Calu3 (cell line): Measurements from ENCODE around the gene TEAD4. TPM values are rescaled to one million over a fixed set of nuclear protein-coding genes. Genes with fewer than 3 reads are reported as not detected.

Source experiments
- BruUV-seq: library from RNA; stranded (reverse); fragments of 400-500 nt; replicated peaks from 2 replicates; lab custom pipeline; 2021; lab: Mats Ljungman, UMichigan
- CTCF ChIA-PET: fragments of 300-600 bp; sonication (Branson Sonifier 250); formaldehyde crosslinking; loops from one replicate; lab custom pipeline; 2022; ENCODE audit warnings: antibody characterized with exemption; lab: Charles Lee
- DNase-seq: peaks from one replicate; pipeline ENCODE4 v3.0.0; 2022
- H3K27ac Mint-ChIP-seq: one replicate; pipeline ENCODE4 v1.8.0; 2022; ENCODE audit warnings: mixed read lengths; ENCODE audit not compliant: unreplicated experiment
- H3K27me3 Mint-ChIP-seq: one replicate; pipeline ENCODE4 v1.8.0; 2022; ENCODE audit warnings: mixed read lengths; ENCODE audit not compliant: unreplicated experiment
- H3K36me3 Mint-ChIP-seq: one replicate; pipeline ENCODE4 v1.8.0; 2022; ENCODE audit warnings: mild to moderate bottlenecking, moderate library complexity, mixed read lengths; ENCODE audit not compliant: insufficient read depth, unreplicated experiment
- H3K4me1 Mint-ChIP-seq: one replicate; pipeline ENCODE4 v1.8.0; 2022; ENCODE audit warnings: mild to moderate bottlenecking, low read depth, mixed read lengths; ENCODE audit not compliant: unreplicated experiment
- H3K4me3 Mint-ChIP-seq: one replicate; pipeline ENCODE4 v1.8.0; 2022; ENCODE audit warnings: mild to moderate bottlenecking, low read depth, moderate library complexity, mixed read lengths; ENCODE audit not compliant: unreplicated experiment
- H3K9me3 Mint-ChIP-seq: one replicate; pipeline ENCODE4 v1.8.0; 2022; ENCODE audit warnings: low read depth, mixed read lengths; ENCODE audit not compliant: unreplicated experiment
- CTCF ChIP-seq: fragments of 200-600 bp; IDR thresholded peaks from one replicate; pipeline ENCODE4 v1.8.0; 2022; ENCODE audit warnings: antibody characterized with exemption; ENCODE audit not compliant: unreplicated experiment
- intact Hi-C: fragments of 100-400 bp; cut with micrococcal nuclease; formaldehyde crosslinking; loops from one replicate; pipeline ENCODE4 v1.10.0; 2022; ENCODE audit not compliant: unreplicated experiment
- total RNA-seq: library from RNA; stranded (reverse); gene quantifications from 2 replicates; pipeline ENCODE4 v1.2.3, GENCODE V29; 2022

The TEAD4 gene
- total RNA-seq, 1 experiment from 2014 or later: 33.0 TPM

- intact Hi-C loops: no loop called here
- Mint-ChIP-seq H3K4me3 (no peak overlapping the region), H3K9me3 (no peaks in the 10 kb centered on the region), H3K4me1 (no peaks in the 10 kb centered on the region), H3K27ac (no peak overlapping the region), H3K27me3 (no peaks in the 10 kb centered on the region), H3K36me3 (no peaks in the 10 kb centered on the region)
- BruUV-seq: no TSS peak
- CTCF ChIA-PET: interaction anchor here (0.6 kb wide), 2 partner anchors 28 to 57 kb away, joined by 3 to 4 read pairs; no protein-coding TSS in a partner anchor
- TF ChIP-seq CTCF: no peak
- DNase-seq: no peak
Measured at GRCh38 chr12:2984698-2985097, 25.5 kb downstream of the TEAD4 start.

- no peaks in the 10 kb centered on the region for H3K4me1 Mint-ChIP-seq
- BruUV-seq: no TSS peak
- DNase-seq: no peak
- no peaks in the 10 kb centered on the region for H3K27me3 Mint-ChIP-seq
- H3K4me3 Mint-ChIP-seq: no peak overlapping the region
- intact Hi-C loops: no loop called here
- no peak overlapping the region for H3K27ac Mint-ChIP-seq
- H3K9me3 Mint-ChIP-seq: no peaks in the 10 kb centered on the region
- H3K36me3 Mint-ChIP-seq: no peaks in the 10 kb centered on the region
- TF ChIP-seq CTCF: no peak
- CTCF ChIA-PET: no interaction called here
Measured at GRCh38 chr12:2986876-2987275, 27.7 kb downstream of the TEAD4 start.

GRCh38 chr12:2988494-2988893 lies 29.3 kb downstream of the TEAD4 start:
- H3K4me1 Mint-ChIP-seq: no peaks in the 10 kb centered on the region
- H3K4me3 Mint-ChIP-seq: no peak overlapping the region
- no peak overlapping the region for H3K27ac Mint-ChIP-seq
- no peaks in the 10 kb centered on the region for H3K9me3 Mint-ChIP-seq
- intact Hi-C loops: no loop called here
- DNase-seq: no peak
- CTCF ChIA-PET: no interaction called here
- no peaks in the 10 kb centered on the region for H3K36me3 Mint-ChIP-seq
- BruUV-seq: no TSS peak
- no peak for TF ChIP-seq CTCF
- H3K27me3 Mint-ChIP-seq: no peaks in the 10 kb centered on the region

GRCh38 chr12:2992724-2993123 lies 33.5 kb downstream of the TEAD4 start:
- no peak overlapping the region for H3K4me3 Mint-ChIP-seq
- no peaks in the 10 kb centered on the region for H3K27me3 Mint-ChIP-seq
- H3K27ac Mint-ChIP-seq: no peak overlapping the region
- H3K9me3 Mint-ChIP-seq: no peaks in the 10 kb centered on the region
- no TSS peak for BruUV-seq
- TF ChIP-seq CTCF: no peak
- intact Hi-C loops: no loop called here
- DNase-seq: no peak
- CTCF ChIA-PET: no interaction called here
- H3K36me3 Mint-ChIP-seq: peaks cover 7% of the 10 kb centered on the region
- H3K4me1 Mint-ChIP-seq: no peaks in the 10 kb centered on the region
